GM23338 (cell line): Measurements from ENCODE around the gene SNX32. TPM values are rescaled to one million over a fixed set of nuclear protein-coding genes. Genes with fewer than 3 reads are reported as not detected.

Source experiments
- ATAC-seq: fragments of 200-7000 bp; cut with Tn5 transposase; 3 replicates; pipeline ENCODE4 v1.9.1; 2020
- DNase-seq: peaks from one replicate; pipeline ENCODE4 v3.0.0-alpha.2; 2015; ENCODE audit warnings: low spot score
- H2AFZ ChIP-seq: fragments of 200-600 bp; sonication (generic); 2 replicates; pipeline ENCODE4 v1.8.0; 2016; ENCODE audit warnings: antibody characterized with exemption, mild to moderate bottlenecking, moderate library complexity
- H3F3A ChIP-seq: fragments of 200-600 bp; sonication (generic); replicated peaks from 2 replicates; pipeline ENCODE4 v1.8.0; 2017; ENCODE audit warnings: antibody characterized with exemption, mixed run types, low read depth
- H3K27ac ChIP-seq: fragments of 200-600 bp; sonication (generic); 2 replicates; pipeline ENCODE4 v1.6.1; 2016; ENCODE audit warnings: low read depth
- H3K27me3 ChIP-seq: fragments of 200-600 bp; sonication (generic); 2 replicates; pipeline ENCODE4 v1.8.0; 2016; ENCODE audit warnings: mild to moderate bottlenecking, mixed run types, moderate library complexity; ENCODE audit not compliant: insufficient read depth
- H3K36me3 ChIP-seq: fragments of 200-600 bp; sonication (generic); 2 replicates; pipeline ENCODE4 v1.8.0; 2016; ENCODE audit warnings: mild to moderate bottlenecking; ENCODE audit not compliant: insufficient read depth
- H3K4me1 ChIP-seq: fragments of 200-600 bp; sonication (generic); 2 replicates; pipeline ENCODE4 v1.8.0; 2016; ENCODE audit warnings: mild to moderate bottlenecking, moderate library complexity; ENCODE audit not compliant: insufficient read depth
- H3K4me2 ChIP-seq: fragments of 200-600 bp; sonication (generic); 2 replicates; pipeline ENCODE4 v1.7.1; 2017; ENCODE audit warnings: mixed run types
- H3K4me3 ChIP-seq: fragments of 200-600 bp; sonication (generic); 2 replicates; pipeline ENCODE4 v1.6.1; 2016; ENCODE audit warnings: mixed run types
- H3K79me2 ChIP-seq: fragments of 200-600 bp; sonication (generic); replicated peaks from 2 replicates; pipeline ENCODE4 v1.8.0; 2017; ENCODE audit warnings: mild to moderate bottlenecking; ENCODE audit not compliant: insufficient read depth
- H3K9me2 ChIP-seq: fragments of 200-600 bp; sonication (generic); 2 replicates; pipeline ENCODE4 v1.8.0; 2017; ENCODE audit not compliant: insufficient read depth
- H4K20me1 ChIP-seq: fragments of 200-600 bp; sonication (generic); replicated peaks from 2 replicates; pipeline ENCODE4 v1.8.0; 2017; ENCODE audit warnings: mild to moderate bottlenecking; ENCODE audit not compliant: insufficient read depth
- H3K27ac Mint-ChIP-seq: 2 replicates; pipeline ENCODE4 v1.8.0; 2020; ENCODE audit warnings: inconsistent platforms, mild to moderate bottlenecking, moderate library complexity, mixed read lengths
- H3K27me3 Mint-ChIP-seq: 3 replicates; pipeline ENCODE4 v1.8.0; 2022; ENCODE audit warnings: low read depth, mild to moderate bottlenecking, moderate library complexity, mixed read lengths, inconsistent platforms; ENCODE audit not compliant: insufficient read depth, poor library complexity
- H3K36me3 Mint-ChIP-seq: 3 replicates; pipeline ENCODE4 v1.8.0; 2021; ENCODE audit warnings: low read depth, mild to moderate bottlenecking, inconsistent platforms, moderate library complexity, mixed read lengths
- H3K4me1 Mint-ChIP-seq: 3 replicates; pipeline ENCODE4 v1.8.0; 2020; ENCODE audit warnings: mild to moderate bottlenecking, inconsistent platforms, mixed read lengths
- H3K4me3 Mint-ChIP-seq: 3 replicates; pipeline ENCODE4 v1.8.0; 2021; ENCODE audit warnings: moderate library complexity, mild to moderate bottlenecking, inconsistent platforms, mixed read lengths
- H3K9me3 Mint-ChIP-seq: 3 replicates; pipeline ENCODE4 v1.8.0; 2020; ENCODE audit warnings: moderate library complexity, mild to moderate bottlenecking, inconsistent platforms, mixed read lengths
- CREB1 ChIP-seq: fragments of 250-450 bp; sonication (Bioruptor Pico); IDR thresholded peaks from 2 replicates; pipeline ENCODE4 v1.5.0; 2020; ENCODE audit warnings: low read depth, mild to moderate bottlenecking, moderate library complexity
- EZH2 ChIP-seq: fragments of 200-600 bp; sonication (generic); IDR thresholded peaks from one replicate; pipeline ENCODE4 v1.8.0; 2017; ENCODE audit warnings: antibody characterized with exemption, mild to moderate bottlenecking, low read depth; ENCODE audit not compliant: unreplicated experiment
- EZH2phosphoT487 ChIP-seq: fragments of 200-600 bp; sonication (generic); IDR thresholded peaks from one replicate; pipeline ENCODE4 v1.8.1; 2018; ENCODE audit warnings: antibody characterized with exemption; ENCODE audit not compliant: unreplicated experiment
- JUNB ChIP-seq: IDR thresholded peaks from one replicate; pipeline ENCODE4 v1.6.1; 2016; ENCODE audit warnings: antibody characterized with exemption; ENCODE audit not compliant: unreplicated experiment
- NANOG ChIP-seq: IDR thresholded peaks from 2 replicates; pipeline ENCODE4 v1.6.1; 2016; ENCODE audit warnings: antibody characterized with exemption, borderline replicate concordance
- POLR2AphosphoS5 ChIP-seq: IDR thresholded peaks from 2 replicates; pipeline ENCODE4 v1.6.1; 2016; ENCODE audit warnings: antibody characterized with exemption, low read depth
- STAT1 ChIP-seq: IDR thresholded peaks from one replicate; pipeline ENCODE4 v1.6.1; 2016; ENCODE audit warnings: antibody characterized with exemption; ENCODE audit not compliant: unreplicated experiment
- ZNF114 ChIP-seq: fragments of 250-450 bp; sonication (Bioruptor Pico); IDR thresholded peaks from 2 replicates; pipeline ENCODE4 v1.5.0; 2020; ENCODE audit warnings: mild to moderate bottlenecking, moderate library complexity
- ZNF331 ChIP-seq: fragments of 250-450 bp; sonication (Bioruptor Pico); IDR thresholded peaks from 2 replicates; pipeline ENCODE4 v1.5.0; 2020; ENCODE audit warnings: low read depth, mild to moderate bottlenecking, moderate library complexity
- polyA plus RNA-seq: library from polyadenylated mRNA; unstranded; fragments of >200 nt; fragmentation: Nextera tagmentation; extraction: Ambion mirVana; gene quantifications from 2 replicates; pipeline ENCODE4 v1.2.1, GENCODE V29; 2016
- total RNA-seq: library from RNA; depleted of rRNA; stranded (reverse); fragments of >200 nt; shearing (Covaris generic); gene quantifications from 2 replicates; pipeline ENCODE4 v1.2.3, GENCODE V29; 2014
- TF ChIP-seq, protein P1 (sequence below): IDR thresholded peaks from 2 replicates; pipeline ENCODE4 v1.6.1; 2016; ENCODE audit warnings: antibody characterized with exemption
- TF ChIP-seq, protein P2 (sequence below): IDR thresholded peaks from one replicate; pipeline ENCODE4 v1.6.1; 2018; ENCODE audit warnings: antibody characterized with exemption; ENCODE audit not compliant: unreplicated experiment
- TF ChIP-seq, protein P3 (sequence below): fragments of 250-450 bp; sonication (Bioruptor Pico); IDR thresholded peaks from 2 replicates; pipeline ENCODE4 v1.5.0; 2020; ENCODE audit warnings: mild to moderate bottlenecking, moderate library complexity
- TF ChIP-seq, protein P4 (sequence below), 2 experiments: fragments of 200-600 bp in 1 of 2; sonication (generic) in 1 of 2; conservative IDR thresholded peaks; 2 replicates each; pipeline versions ENCODE4 v1.5.1 to v1.6.1; 2016 to 2017; ENCODE audit warnings: antibody characterized with exemption in 2 of 2, low read depth in 2 of 2, mild to moderate bottlenecking in 2 of 2, moderate library complexity in 1 of 2

SNX32 gene
- total and polyA plus RNA-seq, 2 experiments from 2014 or later: 0.49 to 1.2 TPM

DNA sequence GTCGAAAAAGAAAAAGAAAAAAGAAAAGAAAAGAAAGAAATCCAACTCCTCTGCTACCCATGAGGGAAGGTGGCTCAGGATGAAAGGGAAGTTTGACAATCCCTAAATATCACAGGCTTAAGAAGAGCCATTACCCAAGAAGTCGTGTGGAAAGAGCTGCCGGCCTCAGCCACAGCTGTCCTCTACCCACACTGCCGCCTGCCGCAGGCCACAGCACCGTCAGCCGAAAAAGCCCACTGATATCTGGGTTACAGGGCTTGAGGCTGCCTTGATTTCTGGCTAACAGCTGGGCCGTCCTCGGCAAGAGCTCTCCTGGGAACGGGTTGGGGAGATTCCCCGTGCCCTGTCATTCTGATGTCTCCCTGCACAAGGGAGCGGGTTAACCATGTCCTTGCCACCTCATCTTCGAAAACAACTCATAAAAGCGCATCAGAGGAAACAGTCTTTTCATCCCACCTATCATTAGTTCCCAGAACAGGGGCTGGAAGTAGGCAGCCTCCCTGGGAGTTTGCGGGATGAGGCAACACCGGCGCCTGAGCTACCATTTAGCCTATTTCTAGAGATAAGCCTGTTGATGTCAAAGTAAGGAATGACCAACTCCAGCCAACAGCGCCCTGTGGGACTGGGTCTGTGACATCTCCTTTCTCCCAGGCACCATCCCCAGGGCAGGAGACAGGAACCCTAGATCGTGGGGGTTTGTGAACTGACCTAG lies 21.8 kb upstream of the SNX32 start:
- peak; percentile 36; the same call in 2 of the 3 replicates for ATAC-seq
- no peaks in the 10 kb centered on the region for H3K36me3 Mint-ChIP-seq

More for the DNA sequence above, 21.8 kb upstream of the SNX32 start:
- Histone ChIP-seq H3K4me2 (no peak overlapping the region), H3K79me2 (no peaks in the 10 kb centered on the region), H2AFZ (no peak overlapping the region), H3K27ac (no peak overlapping the region), H4K20me1 (no peaks in the 10 kb centered on the region), H3K36me3 (no peaks in the 10 kb centered on the region), H3K27me3 (peaks cover 3% of the 10 kb centered on the region; the same call in 1 of the 2 replicates), H3K4me1 (no peaks in the 10 kb centered on the region; the same call in 1 of the 2 replicates), H3F3A (no peaks in the 10 kb centered on the region), H3K9me2 (no peaks in the 10 kb centered on the region), H3K4me3 (no peak overlapping the region)
- DNase-seq: no peak
- H3K4me1 Mint-ChIP-seq: no peaks in the 10 kb centered on the region
- H3K27ac Mint-ChIP-seq: no peak overlapping the region
- no peak overlapping the region for H3K4me3 Mint-ChIP-seq
- peaks cover 10% of the 10 kb centered on the region for H3K27me3 Mint-ChIP-seq
- TF ChIP-seq ZNF114: no peak
- TF ChIP-seq POLR2AphosphoS5: no peak
- TF ChIP-seq NANOG: no peak
- TF ChIP-seq, protein P1, sequence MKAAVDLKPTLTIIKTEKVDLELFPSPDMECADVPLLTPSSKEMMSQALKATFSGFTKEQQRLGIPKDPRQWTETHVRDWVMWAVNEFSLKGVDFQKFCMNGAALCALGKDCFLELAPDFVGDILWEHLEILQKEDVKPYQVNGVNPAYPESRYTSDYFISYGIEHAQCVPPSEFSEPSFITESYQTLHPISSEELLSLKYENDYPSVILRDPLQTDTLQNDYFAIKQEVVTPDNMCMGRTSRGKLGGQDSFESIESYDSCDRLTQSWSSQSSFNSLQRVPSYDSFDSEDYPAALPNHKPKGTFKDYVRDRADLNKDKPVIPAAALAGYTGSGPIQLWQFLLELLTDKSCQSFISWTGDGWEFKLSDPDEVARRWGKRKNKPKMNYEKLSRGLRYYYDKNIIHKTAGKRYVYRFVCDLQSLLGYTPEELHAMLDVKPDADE: no peak
- TF ChIP-seq ZNF331: no peak
- TF ChIP-seq, protein P2, sequence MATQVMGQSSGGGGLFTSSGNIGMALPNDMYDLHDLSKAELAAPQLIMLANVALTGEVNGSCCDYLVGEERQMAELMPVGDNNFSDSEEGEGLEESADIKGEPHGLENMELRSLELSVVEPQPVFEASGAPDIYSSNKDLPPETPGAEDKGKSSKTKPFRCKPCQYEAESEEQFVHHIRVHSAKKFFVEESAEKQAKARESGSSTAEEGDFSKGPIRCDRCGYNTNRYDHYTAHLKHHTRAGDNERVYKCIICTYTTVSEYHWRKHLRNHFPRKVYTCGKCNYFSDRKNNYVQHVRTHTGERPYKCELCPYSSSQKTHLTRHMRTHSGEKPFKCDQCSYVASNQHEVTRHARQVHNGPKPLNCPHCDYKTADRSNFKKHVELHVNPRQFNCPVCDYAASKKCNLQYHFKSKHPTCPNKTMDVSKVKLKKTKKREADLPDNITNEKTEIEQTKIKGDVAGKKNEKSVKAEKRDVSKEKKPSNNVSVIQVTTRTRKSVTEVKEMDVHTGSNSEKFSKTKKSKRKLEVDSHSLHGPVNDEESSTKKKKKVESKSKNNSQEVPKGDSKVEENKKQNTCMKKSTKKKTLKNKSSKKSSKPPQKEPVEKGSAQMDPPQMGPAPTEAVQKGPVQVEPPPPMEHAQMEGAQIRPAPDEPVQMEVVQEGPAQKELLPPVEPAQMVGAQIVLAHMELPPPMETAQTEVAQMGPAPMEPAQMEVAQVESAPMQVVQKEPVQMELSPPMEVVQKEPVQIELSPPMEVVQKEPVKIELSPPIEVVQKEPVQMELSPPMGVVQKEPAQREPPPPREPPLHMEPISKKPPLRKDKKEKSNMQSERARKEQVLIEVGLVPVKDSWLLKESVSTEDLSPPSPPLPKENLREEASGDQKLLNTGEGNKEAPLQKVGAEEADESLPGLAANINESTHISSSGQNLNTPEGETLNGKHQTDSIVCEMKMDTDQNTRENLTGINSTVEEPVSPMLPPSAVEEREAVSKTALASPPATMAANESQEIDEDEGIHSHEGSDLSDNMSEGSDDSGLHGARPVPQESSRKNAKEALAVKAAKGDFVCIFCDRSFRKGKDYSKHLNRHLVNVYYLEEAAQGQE: no peak
- TF ChIP-seq JUNB: no peak
- TF ChIP-seq, protein P3, sequence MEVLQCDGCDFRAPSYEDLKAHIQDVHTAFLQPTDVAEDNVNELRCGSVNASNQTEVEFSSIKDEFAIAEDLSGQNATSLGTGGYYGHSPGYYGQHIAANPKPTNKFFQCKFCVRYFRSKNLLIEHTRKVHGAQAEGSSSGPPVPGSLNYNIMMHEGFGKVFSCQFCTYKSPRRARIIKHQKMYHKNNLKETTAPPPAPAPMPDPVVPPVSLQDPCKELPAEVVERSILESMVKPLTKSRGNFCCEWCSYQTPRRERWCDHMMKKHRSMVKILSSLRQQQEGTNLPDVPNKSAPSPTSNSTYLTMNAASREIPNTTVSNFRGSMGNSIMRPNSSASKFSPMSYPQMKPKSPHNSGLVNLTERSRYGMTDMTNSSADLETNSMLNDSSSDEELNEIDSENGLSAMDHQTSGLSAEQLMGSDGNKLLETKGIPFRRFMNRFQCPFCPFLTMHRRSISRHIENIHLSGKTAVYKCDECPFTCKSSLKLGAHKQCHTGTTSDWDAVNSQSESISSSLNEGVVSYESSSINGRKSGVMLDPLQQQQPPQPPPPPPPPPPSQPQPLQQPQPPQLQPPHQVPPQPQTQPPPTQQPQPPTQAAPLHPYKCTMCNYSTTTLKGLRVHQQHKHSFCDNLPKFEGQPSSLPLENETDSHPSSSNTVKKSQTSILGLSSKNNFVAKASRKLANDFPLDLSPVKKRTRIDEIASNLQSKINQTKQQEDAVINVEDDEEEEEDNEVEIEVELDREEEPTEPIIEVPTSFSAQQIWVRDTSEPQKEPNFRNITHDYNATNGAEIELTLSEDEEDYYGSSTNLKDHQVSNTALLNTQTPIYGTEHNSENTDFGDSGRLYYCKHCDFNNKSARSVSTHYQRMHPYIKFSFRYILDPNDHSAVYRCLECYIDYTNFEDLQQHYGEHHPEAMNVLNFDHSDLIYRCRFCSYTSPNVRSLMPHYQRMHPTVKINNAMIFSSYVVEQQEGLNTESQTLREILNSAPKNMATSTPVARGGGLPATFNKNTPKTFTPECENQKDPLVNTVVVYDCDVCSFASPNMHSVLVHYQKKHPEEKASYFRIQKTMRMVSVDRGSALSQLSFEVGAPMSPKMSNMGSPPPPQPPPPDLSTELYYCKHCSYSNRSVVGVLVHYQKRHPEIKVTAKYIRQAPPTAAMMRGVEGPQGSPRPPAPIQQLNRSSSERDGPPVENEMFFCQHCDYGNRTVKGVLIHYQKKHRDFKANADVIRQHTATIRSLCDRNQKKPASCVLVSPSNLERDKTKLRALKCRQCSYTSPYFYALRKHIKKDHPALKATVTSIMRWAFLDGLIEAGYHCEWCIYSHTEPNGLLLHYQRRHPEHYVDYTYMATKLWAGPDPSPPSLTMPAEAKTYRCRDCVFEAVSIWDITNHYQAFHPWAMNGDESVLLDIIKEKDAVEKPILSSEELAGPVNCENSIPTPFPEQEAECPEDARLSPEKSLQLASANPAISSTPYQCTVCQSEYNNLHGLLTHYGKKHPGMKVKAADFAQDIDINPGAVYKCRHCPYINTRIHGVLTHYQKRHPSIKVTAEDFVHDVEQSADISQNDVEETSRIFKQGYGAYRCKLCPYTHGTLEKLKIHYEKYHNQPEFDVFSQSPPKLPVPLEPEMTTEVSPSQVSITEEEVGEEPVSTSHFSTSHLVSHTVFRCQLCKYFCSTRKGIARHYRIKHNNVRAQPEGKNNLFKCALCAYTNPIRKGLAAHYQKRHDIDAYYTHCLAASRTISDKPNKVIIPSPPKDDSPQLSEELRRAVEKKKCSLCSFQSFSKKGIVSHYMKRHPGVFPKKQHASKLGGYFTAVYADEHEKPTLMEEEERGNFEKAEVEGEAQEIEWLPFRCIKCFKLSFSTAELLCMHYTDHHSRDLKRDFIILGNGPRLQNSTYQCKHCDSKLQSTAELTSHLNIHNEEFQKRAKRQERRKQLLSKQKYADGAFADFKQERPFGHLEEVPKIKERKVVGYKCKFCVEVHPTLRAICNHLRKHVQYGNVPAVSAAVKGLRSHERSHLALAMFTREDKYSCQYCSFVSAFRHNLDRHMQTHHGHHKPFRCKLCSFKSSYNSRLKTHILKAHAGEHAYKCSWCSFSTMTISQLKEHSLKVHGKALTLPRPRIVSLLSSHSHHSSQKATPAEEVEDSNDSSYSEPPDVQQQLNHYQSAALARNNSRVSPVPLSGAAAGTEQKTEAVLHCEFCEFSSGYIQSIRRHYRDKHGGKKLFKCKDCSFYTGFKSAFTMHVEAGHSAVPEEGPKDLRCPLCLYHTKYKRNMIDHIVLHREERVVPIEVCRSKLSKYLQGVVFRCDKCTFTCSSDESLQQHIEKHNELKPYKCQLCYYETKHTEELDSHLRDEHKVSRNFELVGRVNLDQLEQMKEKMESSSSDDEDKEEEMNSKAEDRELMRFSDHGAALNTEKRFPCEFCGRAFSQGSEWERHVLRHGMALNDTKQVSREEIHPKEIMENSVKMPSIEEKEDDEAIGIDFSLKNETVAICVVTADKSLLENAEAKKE (CRISPR knock-in tag): no peak
- no peak for TF ChIP-seq STAT1
- no peak for TF ChIP-seq CREB1 (CRISPR knock-in tag)
- TF ChIP-seq EZH2phosphoT487: no peak
- TF ChIP-seq EZH2: no peak
- TF ChIP-seq, protein P4, sequence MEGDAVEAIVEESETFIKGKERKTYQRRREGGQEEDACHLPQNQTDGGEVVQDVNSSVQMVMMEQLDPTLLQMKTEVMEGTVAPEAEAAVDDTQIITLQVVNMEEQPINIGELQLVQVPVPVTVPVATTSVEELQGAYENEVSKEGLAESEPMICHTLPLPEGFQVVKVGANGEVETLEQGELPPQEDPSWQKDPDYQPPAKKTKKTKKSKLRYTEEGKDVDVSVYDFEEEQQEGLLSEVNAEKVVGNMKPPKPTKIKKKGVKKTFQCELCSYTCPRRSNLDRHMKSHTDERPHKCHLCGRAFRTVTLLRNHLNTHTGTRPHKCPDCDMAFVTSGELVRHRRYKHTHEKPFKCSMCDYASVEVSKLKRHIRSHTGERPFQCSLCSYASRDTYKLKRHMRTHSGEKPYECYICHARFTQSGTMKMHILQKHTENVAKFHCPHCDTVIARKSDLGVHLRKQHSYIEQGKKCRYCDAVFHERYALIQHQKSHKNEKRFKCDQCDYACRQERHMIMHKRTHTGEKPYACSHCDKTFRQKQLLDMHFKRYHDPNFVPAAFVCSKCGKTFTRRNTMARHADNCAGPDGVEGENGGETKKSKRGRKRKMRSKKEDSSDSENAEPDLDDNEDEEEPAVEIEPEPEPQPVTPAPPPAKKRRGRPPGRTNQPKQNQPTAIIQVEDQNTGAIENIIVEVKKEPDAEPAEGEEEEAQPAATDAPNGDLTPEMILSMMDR (conservative IDR thresholded peaks at IDR 0.05; ENCODE audit: low read depth in 2 of 2): no peak
- no peaks in the 10 kb centered on the region; the same call in 2 of the 3 replicates for H3K9me3 Mint-ChIP-seq
